GM18498 (cell line): ENCODE results near the gene PLXNA4.

Experiments
- ATAC-seq: cut with Tn5 transposase; IDR thresholded peaks from one replicate; pipeline ENCODE4 v1.9.1; 2021; ENCODE audit warnings: mild to moderate bottlenecking, moderate library complexity; ENCODE audit not compliant: unreplicated experiment

PLXNA4 gene

DNA sequence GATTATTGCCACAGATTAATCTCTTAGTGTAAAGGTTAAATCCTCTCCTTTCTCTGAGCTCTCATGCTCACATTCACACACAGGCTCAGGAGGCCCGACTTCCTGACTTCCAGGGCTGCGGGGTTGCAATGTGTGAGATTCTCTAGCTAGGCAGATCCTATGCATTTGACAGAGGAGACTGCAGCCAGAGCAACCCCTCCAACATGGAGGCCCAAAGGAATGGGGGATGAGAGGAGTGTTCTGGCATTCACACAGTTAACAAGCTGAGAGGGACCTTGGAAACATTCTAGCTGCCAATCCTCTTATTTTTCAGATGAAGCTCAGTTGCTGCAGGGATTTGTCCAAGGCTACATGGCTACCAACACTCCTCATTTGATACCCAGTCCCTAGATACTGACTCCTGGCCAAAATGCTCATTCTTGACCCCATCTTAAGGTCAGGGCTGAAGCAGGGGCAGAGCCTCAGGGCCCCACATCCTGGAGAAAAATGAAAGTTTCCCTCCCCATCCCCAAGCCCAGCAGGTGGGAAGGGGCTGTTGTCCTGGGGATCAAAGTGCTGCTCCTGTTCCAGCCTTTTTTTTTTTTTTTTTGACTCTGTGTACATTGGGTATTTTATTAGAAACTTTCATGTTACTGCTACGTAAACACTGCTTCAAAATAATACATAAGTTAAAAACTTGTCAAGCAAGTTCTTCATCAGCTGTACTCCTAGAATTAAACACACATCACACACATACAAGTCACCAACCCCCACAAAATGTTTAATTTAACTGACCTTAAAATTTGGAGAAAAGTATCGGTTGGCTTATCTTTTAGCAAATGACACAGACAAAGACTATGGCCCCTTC lies 325.6 kb downstream of the PLXNA4 start:
- no peak for ATAC-seq

DNA sequence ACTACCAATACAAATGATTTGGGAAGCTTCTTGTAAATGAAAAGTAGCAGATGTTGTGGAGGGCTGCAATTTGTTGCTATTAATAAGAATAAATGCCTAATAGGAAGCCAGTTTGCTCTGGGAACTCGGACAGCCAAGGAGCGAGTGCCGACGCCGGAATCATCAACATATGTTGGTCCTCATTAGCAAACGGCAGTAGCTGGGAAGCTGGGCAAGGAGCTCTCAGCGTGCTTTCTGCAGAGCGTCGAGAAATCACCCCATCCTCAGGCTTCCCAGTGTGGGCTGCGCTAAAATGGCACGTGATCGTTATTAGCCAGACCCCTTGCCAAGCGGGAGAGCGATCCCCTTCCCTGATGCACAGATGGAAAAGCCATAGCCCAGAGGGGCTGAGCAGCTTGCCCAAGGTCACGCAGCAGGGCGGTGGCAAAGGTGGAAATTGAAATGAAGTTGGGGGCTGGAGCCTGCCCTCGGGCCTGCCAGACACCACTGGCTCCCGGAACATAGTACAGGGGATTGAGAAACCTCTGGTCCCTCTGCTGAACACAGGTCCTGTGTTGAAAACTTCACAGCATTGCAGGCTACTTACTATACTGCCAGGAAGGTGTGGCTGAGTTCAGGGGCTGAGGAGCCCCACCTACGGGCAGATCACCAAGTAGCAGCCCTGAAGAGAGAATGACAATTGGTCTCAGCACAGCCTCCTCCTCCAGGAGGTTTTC lies 326.9 kb downstream of the PLXNA4 start:
- ATAC-seq: no peak

DNA sequence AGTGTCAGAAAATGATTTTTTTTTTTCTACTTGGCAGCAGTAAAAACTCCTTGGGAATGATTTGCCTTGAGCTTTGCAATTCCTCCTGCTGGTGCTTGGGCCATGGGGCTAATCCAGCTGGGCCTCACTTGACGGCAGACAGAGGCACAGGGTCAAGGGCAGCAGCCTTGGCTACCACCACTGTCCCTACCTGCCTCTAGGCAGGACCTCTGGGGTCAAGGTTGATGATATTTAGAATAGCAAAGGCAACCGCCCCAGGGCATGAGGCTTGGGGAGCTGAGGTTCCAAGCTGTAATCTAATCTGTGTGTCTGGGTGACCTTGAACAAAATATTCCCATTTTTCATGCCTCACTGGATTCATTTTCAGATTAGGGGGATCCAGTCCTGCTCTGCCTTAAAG lies 327.4 kb downstream of the PLXNA4 start:
- ATAC-seq: no peak

DNA sequence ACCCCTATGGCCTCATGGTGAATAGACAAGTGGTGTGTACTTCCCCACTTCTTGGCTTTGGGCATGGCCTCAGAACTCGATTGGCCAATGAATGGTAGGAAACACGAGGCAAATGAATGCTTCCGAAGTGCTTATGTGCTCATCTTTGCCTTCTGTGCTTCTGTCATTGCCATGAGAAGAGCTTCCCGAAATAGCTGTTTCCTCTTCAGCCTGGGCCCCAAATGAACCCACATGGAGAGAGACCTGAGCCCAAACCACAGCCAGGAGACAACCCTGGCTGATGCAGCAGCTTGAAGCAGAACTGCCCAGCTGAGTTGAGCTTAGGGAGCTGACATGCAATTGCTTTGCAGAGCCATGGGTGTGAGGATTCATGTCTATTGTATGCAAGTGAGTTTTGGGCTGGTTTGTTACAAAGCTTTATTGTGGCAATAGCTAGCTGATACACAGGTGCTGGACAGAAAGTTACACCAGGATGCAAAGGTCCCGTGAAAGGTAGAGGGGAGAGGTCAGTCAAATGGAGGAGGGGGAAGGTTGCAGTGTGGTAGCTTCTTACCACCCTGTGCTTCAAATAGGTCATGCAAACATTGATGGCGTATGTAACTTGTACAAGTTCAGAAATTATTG lies 328.2 kb downstream of the PLXNA4 start:
- no peak for ATAC-seq

DNA sequence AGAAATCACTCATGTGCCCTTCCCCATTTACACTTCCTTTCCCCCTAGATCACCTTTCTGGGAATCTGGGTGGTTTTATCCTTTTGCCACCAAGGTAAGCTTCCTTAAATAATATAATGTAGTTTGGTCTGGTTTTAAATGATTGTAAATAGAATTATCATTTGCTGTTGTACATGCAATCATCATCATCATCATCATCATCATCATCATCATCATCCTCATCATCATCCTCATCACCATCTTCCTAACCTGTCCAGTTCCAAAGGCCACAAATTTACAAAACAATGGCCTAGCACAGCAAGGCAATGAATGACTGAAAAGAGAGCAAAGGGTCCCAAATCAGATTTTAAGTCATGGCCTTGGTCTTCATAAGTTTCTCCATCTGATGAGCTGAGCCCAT lies 329.7 kb downstream of the PLXNA4 start:
- no peak for ATAC-seq

DNA sequence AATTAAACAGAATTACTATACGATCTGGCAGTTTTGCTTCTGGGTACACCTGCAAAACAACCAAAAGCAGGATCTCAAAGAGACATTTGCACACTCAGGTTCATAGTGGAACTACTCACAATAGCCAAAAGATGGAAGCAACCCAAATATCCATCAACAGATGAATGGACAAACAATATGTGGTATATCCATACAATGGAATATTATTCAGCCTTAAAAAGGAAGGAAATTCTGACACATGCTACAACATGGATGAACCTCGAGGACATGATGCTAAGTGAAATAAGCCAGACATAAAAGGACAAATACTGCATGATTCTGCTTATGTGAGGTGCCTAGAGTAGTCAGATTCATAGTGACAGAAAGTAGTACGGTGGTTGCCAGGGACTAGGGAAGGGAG lies 330.7 kb downstream of the PLXNA4 start:
- no peak for ATAC-seq

DNA sequence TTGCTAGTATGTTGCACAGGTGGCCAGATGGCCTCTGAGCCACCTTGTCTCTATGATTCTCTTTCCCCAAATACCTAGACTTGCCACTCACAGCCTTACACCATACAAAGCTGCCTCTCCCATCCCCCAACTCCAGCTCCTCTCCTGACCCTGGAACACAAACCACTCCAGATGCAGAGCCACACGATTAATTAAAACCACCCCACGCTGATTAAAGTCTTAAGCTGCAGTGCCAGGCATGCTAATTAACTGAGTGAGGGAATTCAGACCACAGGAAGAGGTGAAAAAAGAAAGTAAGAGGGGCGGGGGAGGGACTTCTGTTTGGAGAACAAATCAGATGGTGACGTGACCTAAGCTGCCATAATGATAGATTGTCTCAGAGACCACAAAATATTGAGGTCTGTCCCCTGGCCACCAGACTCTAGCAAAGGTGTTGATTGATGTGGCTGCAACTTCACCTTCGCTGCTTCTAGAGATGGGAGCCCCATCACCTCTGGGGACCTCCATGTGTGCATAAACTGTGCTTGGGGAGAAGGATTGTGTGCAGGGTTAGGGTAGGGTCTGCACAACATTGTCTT lies 331.3 kb downstream of the PLXNA4 start:
- ATAC-seq: no peak

DNA sequence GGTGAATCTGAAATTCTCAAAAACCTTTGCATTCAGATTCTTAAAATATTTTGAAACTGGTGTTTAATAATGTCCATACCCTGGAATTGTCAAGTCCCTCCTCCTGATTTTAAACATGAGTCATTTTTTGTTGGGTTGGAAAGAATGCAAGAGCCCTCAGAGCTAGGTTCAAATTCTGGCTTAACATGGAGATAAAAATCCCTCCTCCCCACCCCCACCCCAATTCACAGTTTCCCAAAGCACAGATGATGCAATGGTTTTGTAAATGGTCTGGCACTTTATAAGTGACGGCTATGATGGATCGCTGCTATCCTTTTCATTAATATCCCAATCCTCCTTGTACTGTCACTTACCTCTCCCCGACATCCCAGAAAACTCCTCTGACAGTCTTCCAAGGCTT lies 332.8 kb downstream of the PLXNA4 start:
- ATAC-seq: no peak

DNA sequence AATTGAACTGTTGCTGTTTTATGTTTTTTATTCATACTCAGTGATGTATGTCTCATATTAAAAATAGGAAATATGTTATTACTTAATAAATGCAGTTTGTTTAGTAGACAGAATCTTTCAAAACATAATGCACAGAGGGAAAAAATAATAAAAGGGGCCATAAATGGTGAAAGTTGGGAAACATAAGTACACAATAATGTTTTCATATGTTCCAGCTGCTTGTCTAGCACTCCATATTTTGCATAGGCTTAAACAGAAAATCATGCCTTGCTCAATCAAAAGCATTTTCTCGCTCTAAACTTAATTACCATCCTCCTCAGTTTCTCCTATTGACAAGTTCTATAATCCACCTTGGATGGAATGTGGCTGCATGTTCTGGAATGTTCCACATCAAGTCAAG lies 333.2 kb downstream of the PLXNA4 start:
- no peak for ATAC-seq

DNA sequence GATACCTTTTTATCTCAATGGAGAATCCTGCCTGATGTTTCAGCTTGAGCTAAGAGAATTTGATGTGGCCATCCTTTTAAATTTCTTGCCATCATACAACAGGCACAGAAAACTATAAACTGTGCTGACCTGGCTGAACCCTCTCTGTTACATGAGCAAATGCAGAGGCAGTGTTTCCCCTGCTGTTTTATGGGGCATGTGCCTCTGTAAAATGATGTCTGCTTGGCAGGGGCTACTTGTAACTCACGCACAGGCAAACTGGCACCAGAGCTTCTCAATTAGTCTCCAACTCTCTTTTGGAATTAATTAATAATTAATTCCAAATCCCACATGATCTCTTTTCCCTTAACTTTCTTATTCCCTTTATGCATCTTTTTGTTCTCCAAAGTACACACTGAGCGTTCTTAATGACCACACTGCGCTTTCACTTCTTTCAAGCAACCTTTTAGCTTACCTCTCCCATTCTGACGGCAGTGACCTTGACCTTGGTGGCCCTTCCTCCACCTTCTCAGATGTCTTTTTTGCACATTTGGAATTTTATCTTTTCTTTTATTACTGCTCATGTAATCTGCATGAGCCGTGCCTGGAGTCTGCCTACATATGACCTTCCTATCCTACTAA lies 334.0 kb downstream of the PLXNA4 start:
- no peak for ATAC-seq

DNA sequence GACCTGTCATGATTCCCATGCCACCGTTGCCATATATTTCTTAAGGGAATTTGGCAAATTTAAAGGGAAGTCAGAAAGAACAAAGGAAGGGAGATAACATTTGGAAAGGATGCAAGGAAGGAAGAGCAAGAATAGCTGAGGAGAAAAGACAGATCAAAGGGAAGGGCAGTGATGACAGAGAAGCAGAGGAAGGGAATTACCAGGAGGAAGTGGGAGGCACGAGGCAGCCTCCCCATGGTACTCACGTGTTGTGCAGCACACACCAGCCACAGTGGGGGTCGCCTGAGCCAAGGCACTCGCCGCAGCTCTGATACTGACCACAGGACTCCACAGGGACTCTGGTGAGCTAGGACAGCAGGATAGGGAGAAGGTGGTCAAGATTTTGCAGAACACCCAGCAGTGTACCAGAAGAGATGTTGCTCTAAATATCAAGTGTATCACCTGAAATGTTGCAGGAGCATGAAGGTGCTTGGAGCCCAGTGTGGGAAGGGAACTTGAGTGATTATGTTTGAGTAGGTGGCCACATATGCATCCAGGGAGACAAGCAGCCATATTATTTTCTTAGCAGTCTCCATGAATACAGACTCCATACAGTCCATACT lies 335.3 kb downstream of the PLXNA4 start:
- ATAC-seq: no peak

DNA sequence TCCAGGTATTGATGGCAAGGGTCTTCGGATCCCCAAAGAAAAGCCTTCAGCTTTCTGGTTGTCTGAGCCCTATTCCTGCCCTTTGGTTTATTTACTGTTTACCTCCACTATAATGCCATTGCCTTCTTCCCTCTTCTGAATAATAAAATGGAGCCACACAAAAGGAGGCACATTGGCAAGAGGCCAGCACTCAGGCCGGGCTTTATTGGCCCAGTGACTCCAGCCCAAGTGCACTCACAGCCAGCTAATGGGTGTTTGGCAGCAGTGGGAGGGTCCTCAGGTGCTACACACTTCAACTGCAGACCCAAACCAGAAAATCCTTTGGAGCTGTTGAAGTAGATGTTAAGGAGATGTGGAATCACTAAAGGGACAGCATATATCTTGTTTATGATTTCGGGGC lies 336.0 kb downstream of the PLXNA4 start:
- no peak for ATAC-seq

DNA sequence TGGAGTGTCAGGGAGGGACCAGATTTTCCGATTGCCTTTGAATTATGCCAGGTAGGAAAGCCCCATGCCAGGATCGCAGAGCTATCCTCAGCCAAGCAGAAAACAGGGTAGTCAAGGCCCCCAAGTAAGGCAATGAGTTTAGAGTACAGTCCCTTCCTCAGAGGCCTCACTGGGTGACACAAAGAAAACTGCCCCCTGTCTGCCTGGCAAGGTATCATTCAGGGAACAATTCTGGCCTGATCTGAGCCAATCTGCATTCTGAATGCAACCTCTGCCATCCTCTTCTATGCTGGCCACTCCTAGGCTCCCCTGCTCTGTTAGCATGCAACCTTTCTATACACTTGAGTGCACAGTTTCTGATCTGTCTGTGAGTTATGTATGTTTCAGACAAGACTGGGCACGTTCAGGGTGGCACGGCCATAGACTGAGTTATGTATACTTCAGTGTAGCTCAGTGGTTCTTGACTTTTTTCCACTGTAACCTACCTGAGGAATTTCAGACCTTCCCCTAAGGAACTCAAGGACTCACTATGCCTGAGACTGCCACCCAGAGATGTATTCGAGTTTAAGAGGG lies 336.8 kb downstream of the PLXNA4 start:
- ATAC-seq: no peak

DNA sequence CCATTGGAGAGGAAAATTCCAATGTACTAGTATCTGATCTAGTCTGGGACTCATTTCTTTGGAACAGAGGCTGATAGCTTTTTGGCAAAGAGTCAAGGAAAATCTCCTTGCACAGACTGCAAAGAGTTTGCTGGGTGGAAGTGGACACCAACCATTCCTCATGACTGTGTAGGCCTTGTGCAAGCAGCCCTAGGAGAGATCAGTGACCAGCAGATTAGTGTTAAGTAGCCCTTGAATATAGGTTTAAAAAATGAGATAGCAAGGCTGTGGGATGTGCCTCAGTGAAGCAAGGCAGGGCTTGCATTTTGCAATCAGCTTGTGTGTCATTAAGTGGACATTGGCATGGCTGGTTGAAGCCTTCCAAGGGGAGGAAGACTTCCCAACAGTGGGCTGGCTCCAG lies 341.6 kb downstream of the PLXNA4 start:
- no peak for ATAC-seq

DNA sequence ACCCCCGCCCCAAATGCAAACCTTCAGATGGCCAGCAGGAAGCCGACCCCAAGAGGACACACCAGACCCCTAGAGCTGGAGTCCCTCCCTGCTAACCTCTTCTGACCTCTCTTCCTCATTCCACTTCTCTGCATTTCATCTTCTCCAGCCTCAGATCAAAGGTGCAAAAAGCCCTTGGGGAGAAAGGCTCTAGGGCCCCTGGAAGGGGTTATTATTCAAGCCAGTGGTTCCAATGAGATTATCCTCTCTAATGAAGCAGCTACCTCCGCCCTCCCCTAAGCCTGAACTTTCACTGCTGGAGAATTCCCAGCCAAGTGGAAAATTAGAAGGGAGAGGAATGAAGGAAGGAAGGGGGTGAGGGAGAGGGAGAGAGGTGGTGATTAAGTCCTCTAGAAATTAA lies 343.9 kb downstream of the PLXNA4 start:
- ATAC-seq: no peak

DNA sequence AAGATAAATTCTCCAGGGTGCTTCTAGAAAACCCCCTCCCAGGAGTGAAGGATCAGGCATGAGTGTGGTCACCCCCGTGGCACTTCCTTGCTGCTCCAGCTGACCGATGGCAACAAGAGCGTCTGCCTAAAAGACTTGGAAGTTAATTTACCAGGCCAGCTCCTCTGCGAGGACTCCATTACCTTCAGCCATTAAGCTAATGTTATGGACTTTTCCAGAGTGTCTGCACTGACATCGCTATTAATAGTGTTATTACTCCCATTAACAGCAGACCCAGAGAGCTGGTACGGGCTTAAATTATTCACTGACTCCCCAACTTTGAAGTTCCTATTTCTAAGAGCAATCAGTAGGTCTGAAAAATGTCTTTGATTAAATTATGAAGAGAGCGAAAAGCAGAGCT lies 345.8 kb downstream of the PLXNA4 start:
- no peak for ATAC-seq

DNA sequence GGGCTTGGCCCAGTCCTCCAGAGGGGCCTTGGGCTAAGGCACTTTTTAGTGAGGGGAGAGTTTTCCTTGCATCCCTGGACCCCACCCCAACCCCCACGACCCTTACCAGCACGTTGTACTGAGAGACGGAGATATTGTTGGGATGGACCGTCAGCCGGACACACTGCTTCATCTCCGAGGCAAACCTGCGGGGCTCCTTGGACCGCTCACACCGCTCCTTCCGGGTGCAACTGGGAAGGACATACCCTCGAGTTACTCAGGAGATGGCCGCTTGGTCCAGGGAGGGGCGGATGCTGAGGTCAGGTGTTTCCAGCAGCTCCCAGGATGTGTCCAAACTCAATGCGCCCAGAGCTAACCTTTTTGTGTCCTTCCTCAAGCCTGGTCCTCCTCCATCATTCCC lies 348.0 kb downstream of the PLXNA4 start:
- no peak for ATAC-seq

DNA sequence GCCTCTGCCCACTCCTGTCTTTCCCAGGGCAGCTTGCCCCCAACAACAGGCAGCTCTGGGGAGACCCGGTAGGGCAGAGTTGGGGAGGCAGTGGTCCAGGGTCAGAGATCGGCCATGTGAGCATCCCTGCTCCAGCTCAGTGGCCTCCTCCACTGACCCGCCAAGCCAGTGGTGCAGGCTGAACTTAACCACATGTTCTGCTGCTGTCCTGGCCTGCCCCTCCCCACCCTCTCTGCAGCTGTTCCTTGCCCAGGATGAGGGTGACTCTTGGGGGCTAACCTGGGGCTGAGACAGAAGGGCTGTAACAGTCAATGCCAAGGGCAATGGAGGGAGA lies 349.3 kb downstream of the PLXNA4 start:
- no peak for ATAC-seq

DNA sequence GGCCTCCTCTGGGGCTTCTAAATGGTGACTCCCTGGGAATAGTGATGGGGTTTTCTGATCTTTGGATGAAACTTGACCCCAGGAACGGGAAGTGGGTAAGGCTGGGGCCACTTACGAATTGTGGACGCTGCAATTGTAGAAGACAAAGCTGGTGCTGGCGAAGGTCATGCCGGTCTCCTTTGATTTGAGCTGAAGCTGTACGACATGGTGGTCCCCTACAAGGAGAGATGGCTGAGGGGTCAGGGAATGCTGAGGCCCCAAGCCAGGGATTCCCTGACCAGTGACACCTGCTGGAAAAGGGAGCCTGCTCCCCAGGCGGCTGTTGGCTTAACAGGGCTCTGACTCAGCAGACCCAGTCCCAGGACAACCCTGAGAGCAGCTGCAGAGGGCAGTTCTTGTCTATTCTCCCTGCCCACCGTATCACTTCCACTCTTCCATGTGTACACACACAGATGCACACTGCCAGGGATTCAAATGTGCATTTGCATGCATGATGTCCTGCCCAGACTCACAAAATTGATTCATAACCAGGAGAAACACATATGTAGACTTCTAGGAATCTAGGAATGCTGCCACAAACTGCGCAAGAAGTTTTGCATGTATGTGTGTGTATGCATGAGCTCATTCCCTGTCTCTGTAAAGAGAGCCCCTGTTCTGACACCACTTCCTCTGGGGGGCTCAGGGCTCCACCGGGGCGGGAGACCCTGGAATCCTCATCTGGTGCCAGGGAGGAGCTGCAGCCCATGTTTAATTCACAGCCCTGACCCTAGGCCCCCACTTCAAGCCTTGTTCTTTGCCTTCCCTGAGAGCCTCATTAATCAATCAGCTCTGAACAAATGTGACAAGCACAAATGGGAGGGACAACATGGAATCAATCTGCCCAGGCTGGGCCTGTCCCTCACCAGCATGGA lies 350.0 kb downstream of the PLXNA4 start:
- ATAC-seq: no peak
